ENCODE results near the gene ITSN2.

The ITSN2 gene

DNA sequence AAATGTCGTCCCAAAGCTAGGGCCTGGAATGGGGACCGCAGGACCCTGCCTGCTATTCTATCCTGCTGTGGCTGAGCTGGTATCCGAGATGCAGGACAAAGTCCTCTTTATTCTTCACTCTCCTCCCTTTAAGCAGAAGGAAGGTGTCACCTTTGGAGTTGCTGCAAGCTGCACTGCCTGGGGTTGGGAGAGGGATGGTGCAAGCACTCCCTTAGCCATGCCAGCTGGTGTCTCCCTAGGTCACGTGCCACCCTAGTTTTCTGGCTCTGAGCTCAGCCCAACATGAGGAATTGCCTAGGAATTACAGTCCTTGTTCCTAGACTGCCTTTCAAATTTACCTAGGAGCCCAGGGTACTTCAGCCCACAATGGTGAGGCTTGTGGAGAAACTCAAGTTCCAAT lies 206.9 kb downstream of the ITSN2 start:
- TF ChIP-seq, protein P1, sequence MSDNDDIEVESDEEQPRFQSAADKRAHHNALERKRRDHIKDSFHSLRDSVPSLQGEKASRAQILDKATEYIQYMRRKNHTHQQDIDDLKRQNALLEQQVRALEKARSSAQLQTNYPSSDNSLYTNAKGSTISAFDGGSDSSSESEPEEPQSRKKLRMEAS (IDR thresholded peaks at IDR 0.05; ENCODE audit: low read depth, low read length), result no peak
- TF ChIP-seq MYC (IDR thresholded peaks at IDR 0.05; ENCODE audit: low read depth, low read length) (no peak), POLR2A (IDR thresholded peaks at IDR 0.05; ENCODE audit: extremely low read depth, insufficient read length) (no peak)
- TF ChIP-seq, protein P2, sequence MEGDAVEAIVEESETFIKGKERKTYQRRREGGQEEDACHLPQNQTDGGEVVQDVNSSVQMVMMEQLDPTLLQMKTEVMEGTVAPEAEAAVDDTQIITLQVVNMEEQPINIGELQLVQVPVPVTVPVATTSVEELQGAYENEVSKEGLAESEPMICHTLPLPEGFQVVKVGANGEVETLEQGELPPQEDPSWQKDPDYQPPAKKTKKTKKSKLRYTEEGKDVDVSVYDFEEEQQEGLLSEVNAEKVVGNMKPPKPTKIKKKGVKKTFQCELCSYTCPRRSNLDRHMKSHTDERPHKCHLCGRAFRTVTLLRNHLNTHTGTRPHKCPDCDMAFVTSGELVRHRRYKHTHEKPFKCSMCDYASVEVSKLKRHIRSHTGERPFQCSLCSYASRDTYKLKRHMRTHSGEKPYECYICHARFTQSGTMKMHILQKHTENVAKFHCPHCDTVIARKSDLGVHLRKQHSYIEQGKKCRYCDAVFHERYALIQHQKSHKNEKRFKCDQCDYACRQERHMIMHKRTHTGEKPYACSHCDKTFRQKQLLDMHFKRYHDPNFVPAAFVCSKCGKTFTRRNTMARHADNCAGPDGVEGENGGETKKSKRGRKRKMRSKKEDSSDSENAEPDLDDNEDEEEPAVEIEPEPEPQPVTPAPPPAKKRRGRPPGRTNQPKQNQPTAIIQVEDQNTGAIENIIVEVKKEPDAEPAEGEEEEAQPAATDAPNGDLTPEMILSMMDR (IDR thresholded peaks at IDR 0.05; ENCODE audit: low read depth, low read length), result no peak
- no peak overlapping the region for H3K4me3 ChIP-seq (ENCODE audit: low read depth, low read length)
- no peak for DNase-seq (ENCODE audit: low read depth)

All from NB4 (cell line).